PC-3 (cell line): ENCODE measurements around the gene MN1. TPM values are rescaled to one million over a fixed set of nuclear protein-coding genes. Genes with fewer than 3 reads are reported as not detected.

ENCODE experiments used
- ATAC-seq: fragments of 200-7000 bp; cut with Tn5 transposase; 2 replicates; pipeline ENCODE4 v1.9.1; 2020; ENCODE audit warnings: mild to moderate bottlenecking, moderate library complexity
- BruUV-seq: library from RNA; stranded (reverse); fragments of 400-500 nt; replicated peaks from 2 replicates; lab custom pipeline; 2021; lab: Mats Ljungman, UMichigan
- CTCF ChIA-PET: fragments of 300-600 bp; sonication (Branson Sonifier 250); formaldehyde crosslinking; loops from one replicate; lab custom pipeline; 2022; ENCODE audit warnings: antibody characterized with exemption; lab: Charles Lee
- POLR2A ChIA-PET: fragments of 300-600 bp; sonication (Branson Sonifier 250); formaldehyde crosslinking; loops from one replicate; lab custom pipeline; 2022; ENCODE audit warnings: antibody characterized with exemption; ENCODE audit not compliant: unreplicated experiment; lab: Charles Lee
- DNase-seq: peaks from one replicate; pipeline ENCODE4 v3.0.0-alpha.2; 2015
- H2AFZ ChIP-seq: fragments of 300-600 bp; sonication (generic); 2 replicates; pipeline ENCODE4 v1.6.0; 2016; ENCODE audit warnings: antibody characterized with exemption, low read length
- H3F3A ChIP-seq: fragments of 300-600 bp; sonication (generic); one replicate; pipeline ENCODE4 v1.6.0; 2017; ENCODE audit warnings: antibody characterized with exemption, low read length, control low read depth, mild to moderate bottlenecking; ENCODE audit not compliant: unreplicated experiment
- H3K27ac ChIP-seq: fragments of 300-600 bp; sonication (generic); 2 replicates; pipeline ENCODE4 v1.5.1; 2016; ENCODE audit warnings: mild to moderate bottlenecking, low read length
- H3K27me3 ChIP-seq: fragments of 300-600 bp; sonication (generic); 2 replicates; pipeline ENCODE4 v1.6.1; 2016; ENCODE audit warnings: low read length, mixed read lengths
- H3K36me3 ChIP-seq: fragments of 300-600 bp; sonication (generic); 2 replicates; pipeline ENCODE4 v1.6.1; 2016; ENCODE audit warnings: low read depth, mixed run types, low read length, mixed read lengths
- H3K4me1 ChIP-seq: fragments of 300-600 bp; sonication (generic); 2 replicates; pipeline ENCODE4 v1.5.1; 2016; ENCODE audit warnings: low read length; ENCODE audit not compliant: insufficient read depth
- H3K4me2 ChIP-seq: fragments of 300-600 bp; sonication (generic); 2 replicates; pipeline ENCODE4 v1.6.0; 2016; ENCODE audit warnings: low read length
- H3K4me3 ChIP-seq: fragments of 300-600 bp; sonication (generic); 2 replicates; pipeline ENCODE4 v1.5.1; 2016; ENCODE audit warnings: mild to moderate bottlenecking, low read length, mixed read lengths
- H3K79me2 ChIP-seq: fragments of 300-600 bp; sonication (generic); 2 replicates; pipeline ENCODE4 v1.6.1; 2017; ENCODE audit warnings: low read length, mixed read lengths
- H3K9ac ChIP-seq: fragments of 300-600 bp; sonication (generic); 2 replicates; pipeline ENCODE4 v1.6.0; 2016; ENCODE audit warnings: mild to moderate bottlenecking, low read length
- H3K9me2 ChIP-seq: fragments of 300-600 bp; sonication (generic); replicated peaks from 2 replicates; pipeline ENCODE4 v1.6.1; 2016; ENCODE audit warnings: mixed run types, low read length, mixed read lengths
- H3K9me3 ChIP-seq: fragments of 300-600 bp; sonication (generic); 2 replicates; pipeline ENCODE4 v1.6.1; 2016; ENCODE audit warnings: low read length, mixed read lengths
- H4K20me1 ChIP-seq: fragments of 300-600 bp; sonication (generic); 2 replicates; pipeline ENCODE4 v1.6.1; 2016; ENCODE audit warnings: low read length, mixed read lengths
- EZH2 ChIP-seq: fragments of 300-600 bp; sonication (generic); IDR thresholded peaks from one replicate; pipeline ENCODE4 v1.6.1; 2017; ENCODE audit warnings: antibody characterized with exemption, mild to moderate bottlenecking, low read length; ENCODE audit not compliant: unreplicated experiment
- EZH2phosphoT487 ChIP-seq: fragments of 300-600 bp; sonication (generic); IDR thresholded peaks from 2 replicates; pipeline ENCODE4 v1.6.1; 2018; ENCODE audit warnings: mild to moderate bottlenecking, antibody characterized with exemption, low read length, borderline replicate concordance
- intact Hi-C: fragments of 100-400 bp; cut with micrococcal nuclease; formaldehyde crosslinking; loops from 2 replicates; pipeline ENCODE4 v1.9.0; 2023
- total RNA-seq: library from RNA; depleted of rRNA; stranded (reverse); fragments of >200 nt; gene quantifications from 2 replicates; pipeline ENCODE4 v1.2.3, GENCODE V29; 2014
- TF ChIP-seq, protein P1 (sequence below): fragments of 300-600 bp; sonication (generic); conservative IDR thresholded peaks from 2 replicates; pipeline ENCODE4 v1.5.1; 2017; ENCODE audit warnings: antibody characterized with exemption, low read depth, mild to moderate bottlenecking, low read length

Gene MN1
- total RNA-seq, 1 experiment from 2014 or later: 2.7 TPM

- intact Hi-C loops: no loop called here
- no peak for TF ChIP-seq EZH2
- TF ChIP-seq, protein P1, sequence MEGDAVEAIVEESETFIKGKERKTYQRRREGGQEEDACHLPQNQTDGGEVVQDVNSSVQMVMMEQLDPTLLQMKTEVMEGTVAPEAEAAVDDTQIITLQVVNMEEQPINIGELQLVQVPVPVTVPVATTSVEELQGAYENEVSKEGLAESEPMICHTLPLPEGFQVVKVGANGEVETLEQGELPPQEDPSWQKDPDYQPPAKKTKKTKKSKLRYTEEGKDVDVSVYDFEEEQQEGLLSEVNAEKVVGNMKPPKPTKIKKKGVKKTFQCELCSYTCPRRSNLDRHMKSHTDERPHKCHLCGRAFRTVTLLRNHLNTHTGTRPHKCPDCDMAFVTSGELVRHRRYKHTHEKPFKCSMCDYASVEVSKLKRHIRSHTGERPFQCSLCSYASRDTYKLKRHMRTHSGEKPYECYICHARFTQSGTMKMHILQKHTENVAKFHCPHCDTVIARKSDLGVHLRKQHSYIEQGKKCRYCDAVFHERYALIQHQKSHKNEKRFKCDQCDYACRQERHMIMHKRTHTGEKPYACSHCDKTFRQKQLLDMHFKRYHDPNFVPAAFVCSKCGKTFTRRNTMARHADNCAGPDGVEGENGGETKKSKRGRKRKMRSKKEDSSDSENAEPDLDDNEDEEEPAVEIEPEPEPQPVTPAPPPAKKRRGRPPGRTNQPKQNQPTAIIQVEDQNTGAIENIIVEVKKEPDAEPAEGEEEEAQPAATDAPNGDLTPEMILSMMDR: no peak
- no peak for TF ChIP-seq EZH2phosphoT487
- Histone ChIP-seq H4K20me1 (no peaks in the 10 kb centered on the region), H3K4me3 (no peak overlapping the region), H3K4me2 (no peak overlapping the region), H3K27ac (no peak overlapping the region), H3K36me3 (no peaks in the 10 kb centered on the region), H3K9me3 (no peaks in the 10 kb centered on the region), H3K9me2 (no peaks in the 10 kb centered on the region), H3F3A (no peaks in the 10 kb centered on the region), H3K4me1 (no peaks in the 10 kb centered on the region), H3K79me2 (no peaks in the 10 kb centered on the region), H3K27me3 (no peaks in the 10 kb centered on the region), H3K9ac (no peak overlapping the region), H2AFZ (no peak overlapping the region)
- no peak for ATAC-seq
- POLR2A ChIA-PET: no interaction called here
- CTCF ChIA-PET: no interaction called here
- BruUV-seq: no TSS peak
- no peak for DNase-seq
Measured at GRCh38 chr22:27839057-27839660, 37.6 kb upstream of the MN1 start.

- H3K79me2 ChIP-seq: no peaks in the 10 kb centered on the region
- ChIA-PET CTCF (no interaction called here), POLR2A (no interaction called here)
- H3K27ac ChIP-seq: no peak overlapping the region
- H3K36me3 ChIP-seq: no peaks in the 10 kb centered on the region
- ATAC-seq (no peak), DNase-seq (no peak)
- H3K4me2 ChIP-seq: no peak overlapping the region
- H3K9me2 ChIP-seq: no peaks in the 10 kb centered on the region
- H3F3A ChIP-seq: no peaks in the 10 kb centered on the region
- no peak overlapping the region for H2AFZ ChIP-seq
- no peak overlapping the region for H3K4me3 ChIP-seq
- no peaks in the 10 kb centered on the region for H3K4me1 ChIP-seq
- intact Hi-C loops: no loop called here
- H3K9me3 ChIP-seq: no peaks in the 10 kb centered on the region
- no TSS peak for BruUV-seq
- H3K9ac ChIP-seq: no peak overlapping the region
- H4K20me1 ChIP-seq: no peaks in the 10 kb centered on the region
- H3K27me3 ChIP-seq: no peaks in the 10 kb centered on the region
- no peak for TF ChIP-seq EZH2
- TF ChIP-seq, protein P1: no peak
- TF ChIP-seq EZH2phosphoT487: no peak
Measured at GRCh38 chr22:27836181-27836580, 34.6 kb upstream of the MN1 start.

GRCh38 chr22:27835446-27835845 is 33.9 kb upstream of the MN1 start:
- H3K9me3 ChIP-seq: no peaks in the 10 kb centered on the region
- no peak overlapping the region for H3K27ac ChIP-seq
- no peaks in the 10 kb centered on the region for H3K79me2 ChIP-seq
- H3K4me3 ChIP-seq: no peak overlapping the region
- POLR2A ChIA-PET: no interaction called here
- no peaks in the 10 kb centered on the region for H3K36me3 ChIP-seq
- H4K20me1 ChIP-seq: no peaks in the 10 kb centered on the region
- DNase-seq: no peak
- no peaks in the 10 kb centered on the region for H3F3A ChIP-seq
- no peak overlapping the region for H2AFZ ChIP-seq
- CTCF ChIA-PET: no interaction called here
- intact Hi-C loops: no loop called here
- H3K4me1 ChIP-seq: no peaks in the 10 kb centered on the region
- no peak overlapping the region for H3K4me2 ChIP-seq
- H3K9ac ChIP-seq: no peak overlapping the region
- ATAC-seq: no peak
- H3K27me3 ChIP-seq: no peaks in the 10 kb centered on the region
- H3K9me2 ChIP-seq: no peaks in the 10 kb centered on the region
- no TSS peak for BruUV-seq
- TF ChIP-seq, protein P1: no peak
- no peak for TF ChIP-seq EZH2
- TF ChIP-seq EZH2phosphoT487: no peak
